SJSA1 (cell line): Measurements from ENCODE around the gene RERE. TPM values are rescaled to one million over a fixed set of nuclear protein-coding genes. Genes with fewer than 3 reads are reported as not detected.
A peak's percentile ranks its signal among the peaks of the same experiment; 100 is the strongest.
"Not testable (repeated sequence)": the region's sequence is repeated elsewhere in the genome, so short reads cannot be mapped to it uniquely, and the experiment has no call there.

ENCODE experiments used
- DNase-seq, 2 experiments: peaks; one replicate each; pipeline ENCODE4 v3.0.0-alpha.2; 2015 to 2020; ENCODE audit warnings: low spot score in 2 of 2, low read depth in 1 of 2
- H3K27ac ChIP-seq: fragments of 250-450 bp; sonication (Bioruptor Pico); 2 replicates; pipeline ENCODE4 v1.5.1; 2020; ENCODE audit warnings: mild to moderate bottlenecking, moderate library complexity
- H3K27me3 ChIP-seq: fragments of 250-450 bp; sonication (Bioruptor Pico); replicated peaks from 2 replicates; pipeline ENCODE4 v1.5.1; 2020; ENCODE audit warnings: mild to moderate bottlenecking, moderate library complexity
- H3K36me3 ChIP-seq: fragments of 250-450 bp; sonication (Bioruptor Pico); 2 replicates; pipeline ENCODE4 v1.5.1; 2020; ENCODE audit warnings: mild to moderate bottlenecking
- H3K4me1 ChIP-seq: fragments of 250-450 bp; sonication (Bioruptor Pico); replicated peaks from 2 replicates; pipeline ENCODE4 v1.6.1; 2021; ENCODE audit warnings: mild to moderate bottlenecking
- H3K4me3 ChIP-seq: fragments of 250-450 bp; sonication (Bioruptor Pico); 2 replicates; pipeline ENCODE4 v1.5.1; 2020; ENCODE audit warnings: mild to moderate bottlenecking
- H3K9me3 ChIP-seq: fragments of 250-450 bp; sonication (Bioruptor Pico); replicated peaks from 2 replicates; pipeline ENCODE4 v1.5.1; 2020; ENCODE audit warnings: mild to moderate bottlenecking
- total RNA-seq: library from RNA; depleted of rRNA; stranded (reverse); fragments of >200 nt; shearing (Covaris generic); gene quantifications from 2 replicates; pipeline ENCODE4 v1.2.3, GENCODE V29; 2014

Gene RERE
- total RNA-seq, 1 experiment from 2014 or later: 15.7 TPM

GRCh38 chr1:8726801-8727186 is 90.6 kb downstream of the RERE start:
- H3K36me3 ChIP-seq, H3K4me3 ChIP-seq, H3K27me3 ChIP-seq, DNase-seq, H3K9me3 ChIP-seq, H3K27ac ChIP-seq, H3K4me1 ChIP-seq: not testable (repeated sequence)

- Histone ChIP-seq H3K9me3 (no peaks in the 10 kb centered on the region), H3K27me3 (no peaks in the 10 kb centered on the region), H3K4me3 (no peak overlapping the region), H3K27ac (no peak overlapping the region), H3K36me3 (no peaks in the 10 kb centered on the region), H3K4me1 (peaks cover 6% of the 10 kb centered on the region)
- no peak for DNase-seq
Measured at GRCh38 chr1:8723010-8723409, 94.4 kb downstream of the RERE start.

- H3K27ac ChIP-seq: no peak overlapping the region
- DNase-seq: no peak
- no peak overlapping the region for H3K4me3 ChIP-seq
- H3K36me3 ChIP-seq: no peaks in the 10 kb centered on the region
- no peaks in the 10 kb centered on the region for H3K9me3 ChIP-seq
- H3K27me3 ChIP-seq: no peaks in the 10 kb centered on the region
- peaks cover 9% of the 10 kb centered on the region for H3K4me1 ChIP-seq
Measured at GRCh38 chr1:8722366-8722765, 95.1 kb downstream of the RERE start.

GRCh38 chr1:8721679-8722324 is 95.6 kb downstream of the RERE start:
- Histone ChIP-seq H3K9me3 (no peaks in the 10 kb centered on the region), H3K27ac (no peak overlapping the region), H3K4me3 (no peak overlapping the region), H3K4me1 (peaks cover 15% of the 10 kb centered on the region), H3K36me3 (no peaks in the 10 kb centered on the region), H3K27me3 (no peaks in the 10 kb centered on the region)
- no peak for DNase-seq

GRCh38 chr1:8720347-8720746 is 97.1 kb downstream of the RERE start:
- Histone ChIP-seq H3K9me3 (no peaks in the 10 kb centered on the region), H3K27ac (no peak overlapping the region)

GRCh38 chr1:8718850-8719361 is 98.5 kb downstream of the RERE start:
- H3K4me3 ChIP-seq: no peak overlapping the region
- H3K36me3 ChIP-seq: no peaks in the 10 kb centered on the region
- DNase-seq: no peak
- H3K27ac ChIP-seq: no peak overlapping the region
- no peaks in the 10 kb centered on the region for H3K9me3 ChIP-seq
- peaks cover 22% of the 10 kb centered on the region for H3K4me1 ChIP-seq
- no peaks in the 10 kb centered on the region for H3K27me3 ChIP-seq

More at GRCh38 chr1:8720347-8720746, 97.1 kb downstream of the RERE start:
- no peak for DNase-seq
- H3K4me1 ChIP-seq: peaks cover 22% of the 10 kb centered on the region
- H3K4me3 ChIP-seq: no peak overlapping the region
- no peaks in the 10 kb centered on the region for H3K27me3 ChIP-seq
- no peaks in the 10 kb centered on the region for H3K36me3 ChIP-seq

GRCh38 chr1:8717148-8717547 is 100.3 kb downstream of the RERE start:
- no peaks in the 10 kb centered on the region for H3K9me3 ChIP-seq
- no peak overlapping the region for H3K27ac ChIP-seq
- DNase-seq: no peak
- peaks cover 26% of the 10 kb centered on the region for H3K4me1 ChIP-seq
- H3K27me3 ChIP-seq: no peaks in the 10 kb centered on the region
- no peak overlapping the region for H3K4me3 ChIP-seq
- no peaks in the 10 kb centered on the region for H3K36me3 ChIP-seq

- no peak overlapping the region for H3K4me3 ChIP-seq
- H3K9me3 ChIP-seq: no peaks in the 10 kb centered on the region
- DNase-seq: no peak
- no peaks in the 10 kb centered on the region for H3K27me3 ChIP-seq
- peaks cover 34% of the 10 kb centered on the region for H3K4me1 ChIP-seq
- no peaks in the 10 kb centered on the region for H3K36me3 ChIP-seq
- no peak overlapping the region for H3K27ac ChIP-seq
Measured at GRCh38 chr1:8716238-8716637, 101.2 kb downstream of the RERE start.

GRCh38 chr1:8714173-8714572 is 103.3 kb downstream of the RERE start:
- Histone ChIP-seq H3K27ac (no peak overlapping the region), H3K4me1 (peaks cover 41% of the 10 kb centered on the region), H3K36me3 (no peaks in the 10 kb centered on the region), H3K9me3 (no peaks in the 10 kb centered on the region), H3K27me3 (no peaks in the 10 kb centered on the region), H3K4me3 (no peak overlapping the region)
- DNase-seq: no peak

- peak; percentile 60 to 95 for DNase-seq
- Histone ChIP-seq H3K27me3 (no peaks in the 10 kb centered on the region), H3K9me3 (no peaks in the 10 kb centered on the region), H3K4me3 (no peak overlapping the region), H3K36me3 (no peaks in the 10 kb centered on the region), H3K27ac (peak overlapping the region; percentile 71), H3K4me1 (peaks cover 41% of the 10 kb centered on the region)
Measured at GRCh38 chr1:8712413-8713231, 104.8 kb downstream of the RERE start.

GRCh38 chr1:8711873-8712412 is 105.5 kb downstream of the RERE start:
- H3K4me3 ChIP-seq: no peak overlapping the region
- peak overlapping the region; percentile 71 for H3K27ac ChIP-seq
- no peaks in the 10 kb centered on the region for H3K27me3 ChIP-seq
- no peaks in the 10 kb centered on the region for H3K9me3 ChIP-seq
- H3K36me3 ChIP-seq: no peaks in the 10 kb centered on the region
- peaks cover 41% of the 10 kb centered on the region for H3K4me1 ChIP-seq
- DNase-seq: no peak

GRCh38 chr1:8711151-8711550 is 106.3 kb downstream of the RERE start:
- H3K4me3 ChIP-seq: no peak overlapping the region
- H3K9me3 ChIP-seq: no peaks in the 10 kb centered on the region
- H3K27me3 ChIP-seq: no peaks in the 10 kb centered on the region
- peak overlapping the region; percentile 71 for H3K27ac ChIP-seq
- H3K36me3 ChIP-seq: no peaks in the 10 kb centered on the region
- DNase-seq: peak in 1 of 2 experiments; percentile 19
- peaks cover 36% of the 10 kb centered on the region for H3K4me1 ChIP-seq

- Histone ChIP-seq H3K4me1 (peaks cover 38% of the 10 kb centered on the region), H3K9me3 (no peaks in the 10 kb centered on the region), H3K27ac (no peak overlapping the region), H3K27me3 (no peaks in the 10 kb centered on the region), H3K36me3 (no peaks in the 10 kb centered on the region), H3K4me3 (no peak overlapping the region)
- no peak for DNase-seq
Measured at GRCh38 chr1:8708259-8708658, 109.2 kb downstream of the RERE start.

GRCh38 chr1:8706995-8707396 is 110.4 kb downstream of the RERE start:
- H3K4me1 ChIP-seq: peaks cover 31% of the 10 kb centered on the region
- DNase-seq: peak in 1 of 2 experiments; percentile 37
- H3K27ac ChIP-seq: no peak overlapping the region

More at GRCh38 chr1:8706995-8707396, 110.4 kb downstream of the RERE start:
- no peaks in the 10 kb centered on the region for H3K36me3 ChIP-seq
- H3K27me3 ChIP-seq: no peaks in the 10 kb centered on the region
- H3K4me3 ChIP-seq: no peak overlapping the region
- no peaks in the 10 kb centered on the region for H3K9me3 ChIP-seq
